Right atrium auricular region (tissue), 2 donors: ENCODE measurements around the gene LAMA4. TPM values are rescaled to one million over a fixed set of nuclear protein-coding genes. Genes with fewer than 3 reads are reported as not detected.
"Not testable (repeated sequence)": the region's sequence is repeated elsewhere in the genome, so short reads cannot be mapped to it uniquely, and the experiment has no call there.

ENCODE experiments used
- DNase-seq: peaks from one replicate; pipeline ENCODE4 v3.0.0-alpha.2; 2019; ENCODE audit warnings: low spot score
- H3K27ac ChIP-seq, 2 donors: fragments of 200-600 bp; sonication (generic); 1 replicate in 1 of 2; 2 replicates in 1 of 2; pipeline ENCODE4 v1.5.1; 2016 to 2019
- H3K27me3 ChIP-seq, 2 donors: fragments of 200-600 bp; sonication (generic); one replicate each; pipeline versions ENCODE4 v1.5.1 to v1.6.0; 2017 to 2019
- H3K36me3 ChIP-seq: fragments of 200-600 bp; sonication (generic); one replicate; pipeline ENCODE4 v1.5.1; 2016
- H3K4me1 ChIP-seq, 2 donors: fragments of 200-600 bp; sonication (generic); one replicate each; pipeline versions ENCODE4 v1.5.1 to v1.6.0; 2017 to 2019
- H3K4me3 ChIP-seq, 2 donors: fragments of 200-600 bp; sonication (generic); 1 replicate in 1 of 2; 2 replicates in 1 of 2; pipeline ENCODE4 v1.5.1; 2017 to 2019; ENCODE audit warnings: mild to moderate bottlenecking in 1 of 2, moderate library complexity in 1 of 2
- H3K9me3 ChIP-seq, 2 donors: fragments of 200-600 bp; sonication (generic); one replicate each; pipeline ENCODE4 v1.5.1; 2019
- CTCF ChIP-seq, 2 donors: fragments of 200-600 bp; sonication (generic); IDR thresholded peaks; one replicate each; pipeline ENCODE4 v1.5.1; 2019; ENCODE audit warnings: antibody characterized with exemption in 2 of 2
- total RNA-seq, 2 donors: library from RNA; depleted of rRNA; stranded (reverse); fragments of >200 nt; gene quantifications; one replicate each; pipeline ENCODE4 v1.1.0, GENCODE V29; 2016

Gene LAMA4
- total RNA-seq, 2 donors from 2014 or later: 37.2 to 47.1 TPM

- DNase-seq: no peak
- H3K36me3 ChIP-seq: peaks cover 33% of the 10 kb centered on the region
- H3K4me1 ChIP-seq: peaks cover 0 to 11% of the 10 kb centered on the region in 2 donors
- H3K9me3 ChIP-seq: no peaks in the 10 kb centered on the region
- no peaks in the 10 kb centered on the region for H3K27me3 ChIP-seq
- H3K4me3 ChIP-seq: no peak overlapping the region
- TF ChIP-seq CTCF (IDR thresholded peaks at IDR 0.05): no peak
- H3K27ac ChIP-seq: no peak overlapping the region
Measured at GRCh38 chr6:112109262-112109661, 145.1 kb downstream of the LAMA4 start.

- no peak for TF ChIP-seq CTCF (IDR thresholded peaks at IDR 0.05)
- no peaks in the 10 kb centered on the region for H3K4me1 ChIP-seq
- H3K4me3 ChIP-seq: no peak overlapping the region
- DNase-seq: no peak
- no peaks in the 10 kb centered on the region for H3K27me3 ChIP-seq
- no peak overlapping the region for H3K27ac ChIP-seq
- H3K9me3 ChIP-seq: no peaks in the 10 kb centered on the region
- H3K36me3 ChIP-seq: peaks cover 37% of the 10 kb centered on the region
Measured at GRCh38 chr6:112106562-112106961, 147.8 kb downstream of the LAMA4 start.

GRCh38 chr6:112106026-112106425 lies 148.3 kb downstream of the LAMA4 start:
- H3K4me1 ChIP-seq, H3K27me3 ChIP-seq, H3K4me3 ChIP-seq, DNase-seq, H3K27ac ChIP-seq, H3K9me3 ChIP-seq: not testable (repeated sequence)
- peaks cover 36% of the 10 kb centered on the region for H3K36me3 ChIP-seq

- no peak for TF ChIP-seq CTCF (IDR thresholded peaks at IDR 0.05)
- Histone ChIP-seq H3K9me3 (no peaks in the 10 kb centered on the region), H3K4me3 (no peak overlapping the region), H3K4me1 (no peaks in the 10 kb centered on the region), H3K36me3 (peaks cover 23% of the 10 kb centered on the region), H3K27ac (no peak overlapping the region), H3K27me3 (no peaks in the 10 kb centered on the region)
- no peak for DNase-seq
Measured at GRCh38 chr6:112100561-112100960, 153.8 kb downstream of the LAMA4 start.

- DNase-seq: no peak
- no peak overlapping the region for H3K27ac ChIP-seq
- no peaks in the 10 kb centered on the region for H3K4me1 ChIP-seq
- H3K27me3 ChIP-seq: no peaks in the 10 kb centered on the region
- H3K9me3 ChIP-seq: no peaks in the 10 kb centered on the region
- no peak for TF ChIP-seq CTCF (IDR thresholded peaks at IDR 0.05)
- H3K36me3 ChIP-seq: peaks cover 20% of the 10 kb centered on the region
- H3K4me3 ChIP-seq: no peak overlapping the region
Measured at GRCh38 chr6:112096901-112097300, 157.5 kb downstream of the LAMA4 start.

GRCh38 chr6:112087916-112088315 lies 166.5 kb downstream of the LAMA4 start:
- Histone ChIP-seq H3K4me3 (peak overlapping the region; percentile 64 to 85), H3K27me3 (no peaks in the 10 kb centered on the region), H3K27ac (peak overlapping the region; percentile 84 to 88), H3K9me3 (no peaks in the 10 kb centered on the region), H3K36me3 (peaks cover 18% of the 10 kb centered on the region), H3K4me1 (peaks cover 0 to 21% of the 10 kb centered on the region in 2 donors)
- no peak for TF ChIP-seq CTCF (IDR thresholded peaks at IDR 0.05)
- no peak for DNase-seq
